OCI-LY7 (cell line): ENCODE results near the gene TAF3. TPM values are rescaled to one million over a fixed set of nuclear protein-coding genes. Genes with fewer than 3 reads are reported as not detected.

ENCODE experiments used
- BruUV-seq: library from RNA; stranded (reverse); fragments of 400-500 nt; replicated peaks from 2 replicates; lab custom pipeline; 2021; lab: Mats Ljungman, UMichigan
- CTCF ChIA-PET: fragments of 300-600 bp; sonication (Branson Sonifier 250); formaldehyde crosslinking; loops from one replicate; lab custom pipeline; 2022; ENCODE audit warnings: antibody characterized with exemption; ENCODE audit not compliant: unreplicated experiment; lab: Charles Lee
- POLR2A ChIA-PET: fragments of 300-600 bp; sonication (Branson Sonifier 250); formaldehyde crosslinking; loops from one replicate; lab custom pipeline; 2022; ENCODE audit warnings: antibody characterized with exemption; lab: Charles Lee
- DNase-seq: peaks from one replicate; pipeline ENCODE4 v3.0.0-alpha.2; 2015; ENCODE audit warnings: low spot score
- H2AFZ ChIP-seq: fragments of 200-600 bp; sonication (generic), shearing (Covaris generic); 2 replicates; pipeline ENCODE4 v1.6.1; 2014; ENCODE audit warnings: mild to moderate bottlenecking, antibody characterized with exemption, low read length, moderate library complexity
- H3K27ac ChIP-seq: fragments of 200-600 bp; sonication (generic); 2 replicates; pipeline ENCODE4 v1.5.1; 2014; ENCODE audit warnings: mixed run types, low read depth, mild to moderate bottlenecking, moderate library complexity, low read length, inconsistent platforms; ENCODE audit not compliant: poor library complexity, severe bottlenecking
- H3K36me3 ChIP-seq: fragments of 200-600 bp; sonication (generic); 2 replicates; pipeline ENCODE4 v1.6.1; 2014; ENCODE audit warnings: mild to moderate bottlenecking, antibody characterized with exemption, low read length, moderate library complexity, mixed read lengths; ENCODE audit not compliant: insufficient read depth
- H3K4me1 ChIP-seq: fragments of 200-600 bp; sonication (generic); 2 replicates; pipeline ENCODE4 v1.5.1; 2014; ENCODE audit warnings: mild to moderate bottlenecking, low read length; ENCODE audit not compliant: insufficient read depth, poor library complexity, severe bottlenecking
- H3K4me2 ChIP-seq: fragments of 200-600 bp; sonication (generic); 2 replicates; pipeline ENCODE4 v1.6.1; 2014; ENCODE audit warnings: mild to moderate bottlenecking, low read length
- H3K4me3 ChIP-seq: fragments of 200-600 bp; sonication (generic); 2 replicates; pipeline ENCODE4 v1.5.1; 2014; ENCODE audit warnings: mild to moderate bottlenecking, low read depth, low read length; ENCODE audit not compliant: poor library complexity, severe bottlenecking
- H3K79me2 ChIP-seq: fragments of 200-600 bp; sonication (generic); 2 replicates; pipeline ENCODE4 v1.6.1; 2016; ENCODE audit warnings: low read depth, mild to moderate bottlenecking, low read length, moderate library complexity, mixed read lengths; ENCODE audit not compliant: insufficient read depth
- H3K9me2 ChIP-seq: fragments of 200-600 bp; sonication (generic); 2 replicates; pipeline ENCODE4 v1.6.1; 2016; ENCODE audit warnings: mild to moderate bottlenecking, low read length, mixed read lengths; ENCODE audit not compliant: insufficient read depth
- H3K9me3 ChIP-seq: fragments of 200-600 bp; sonication (generic); 2 replicates; pipeline ENCODE4 v1.6.1; 2014; ENCODE audit warnings: mild to moderate bottlenecking, mixed run types, low read length, mixed read lengths
- H4K20me1 ChIP-seq: fragments of 200-600 bp; sonication (generic); 2 replicates; pipeline ENCODE4 v1.6.1; 2014; ENCODE audit warnings: mild to moderate bottlenecking, antibody characterized with exemption, low read length, moderate library complexity, mixed read lengths; ENCODE audit not compliant: insufficient read depth
- EZH2phosphoT487 ChIP-seq: fragments of 200-600 bp; sonication (generic); IDR thresholded peaks from 2 replicates; pipeline ENCODE4 v1.6.1; 2018; ENCODE audit warnings: low read depth, borderline replicate concordance, mild to moderate bottlenecking, mixed run types, antibody characterized with exemption, low read length, moderate library complexity, mixed read lengths
- intact Hi-C: fragments of 100-400 bp; cut with micrococcal nuclease; formaldehyde crosslinking; loops from one replicate; pipeline ENCODE4 v1.10.0; 2022; ENCODE audit not compliant: unreplicated experiment
- total RNA-seq, 2 experiments: library from RNA; depleted of rRNA in 1 of 2; stranded (reverse); fragments of >200 nt in 1 of 2; shearing (Covaris generic) in 1 of 2; gene quantifications; 2 replicates each; pipeline ENCODE4 v1.2.3, GENCODE V29; 2014 to 2022
- TF ChIP-seq, protein P1 (sequence below): fragments of 200-600 bp; sonication (generic); conservative IDR thresholded peaks from 2 replicates; pipeline ENCODE4 v1.5.1; 2014; ENCODE audit warnings: mild to moderate bottlenecking, antibody characterized with exemption, low read length, moderate library complexity, mixed read lengths

The TAF3 gene
- total RNA-seq, 2 experiments from 2014 or later = 3.8 to 11.1 TPM

DNA sequence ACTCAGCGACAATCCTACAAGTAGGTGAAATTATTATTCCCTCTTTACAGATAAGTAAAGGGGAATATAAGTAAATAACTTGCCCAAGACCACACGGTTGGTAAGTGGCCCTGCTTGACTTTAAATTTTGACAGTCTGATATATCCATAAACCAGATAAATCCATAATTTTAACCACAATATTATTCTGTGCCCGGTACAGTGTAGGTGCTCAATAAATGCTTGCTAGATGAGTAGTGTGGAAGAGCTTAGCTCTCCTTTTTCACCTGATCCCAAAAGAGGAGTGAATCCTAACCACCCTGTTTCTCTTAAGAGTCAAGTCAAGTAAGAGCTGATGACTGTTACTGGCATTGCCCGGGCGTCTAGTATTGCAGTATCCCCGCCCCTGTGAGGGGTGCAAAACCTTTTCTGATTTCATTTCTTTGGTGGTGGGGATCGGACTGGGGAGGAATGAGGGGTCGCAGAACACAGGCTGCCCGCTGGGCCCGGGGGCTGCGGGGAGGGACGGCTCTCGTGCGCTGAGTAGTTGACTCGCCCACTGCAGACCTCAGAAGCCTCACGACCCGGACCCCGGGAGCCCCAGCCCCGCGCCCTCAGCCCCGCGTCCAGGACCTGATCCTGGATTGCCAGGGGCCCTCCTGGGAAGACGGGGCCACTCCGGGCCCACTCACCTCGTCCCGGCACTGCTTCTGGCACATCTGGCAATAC lies 31.0 kb upstream of the TAF3 start:
- Histone ChIP-seq H3K4me1 (peaks cover 20% of the 10 kb centered on the region), H3K9me3 (no peaks in the 10 kb centered on the region), H4K20me1 (peaks cover 36% of the 10 kb centered on the region; the same call in 1 of the 2 replicates), H3K36me3 (peaks cover 44% of the 10 kb centered on the region), H3K4me2 (peak overlapping the region; percentile 77), H3K9me2 (no peaks in the 10 kb centered on the region), H3K27ac (no peak overlapping the region), H3K79me2 (peaks cover 96% of the 10 kb centered on the region), H3K4me3 (peak overlapping the region; percentile 79), H2AFZ (peak overlapping the region; percentile 45)
- intact Hi-C loops = no loop called here
- CTCF ChIA-PET = interaction anchor here (1.2 to 2.5 kb wide), 3 partner anchors 11 to 32 kb away, joined by 3 to 11 read pairs (median 4); partner anchors contain the start of gene TAF3
- POLR2A ChIA-PET = interaction anchor here (0.9 to 2.8 kb wide), 5 partner anchors 12 to 398 kb away, joined by 3 to 39 read pairs (median 4); partner anchors contain the start of gene TAF3
- TF ChIP-seq, protein P1, sequence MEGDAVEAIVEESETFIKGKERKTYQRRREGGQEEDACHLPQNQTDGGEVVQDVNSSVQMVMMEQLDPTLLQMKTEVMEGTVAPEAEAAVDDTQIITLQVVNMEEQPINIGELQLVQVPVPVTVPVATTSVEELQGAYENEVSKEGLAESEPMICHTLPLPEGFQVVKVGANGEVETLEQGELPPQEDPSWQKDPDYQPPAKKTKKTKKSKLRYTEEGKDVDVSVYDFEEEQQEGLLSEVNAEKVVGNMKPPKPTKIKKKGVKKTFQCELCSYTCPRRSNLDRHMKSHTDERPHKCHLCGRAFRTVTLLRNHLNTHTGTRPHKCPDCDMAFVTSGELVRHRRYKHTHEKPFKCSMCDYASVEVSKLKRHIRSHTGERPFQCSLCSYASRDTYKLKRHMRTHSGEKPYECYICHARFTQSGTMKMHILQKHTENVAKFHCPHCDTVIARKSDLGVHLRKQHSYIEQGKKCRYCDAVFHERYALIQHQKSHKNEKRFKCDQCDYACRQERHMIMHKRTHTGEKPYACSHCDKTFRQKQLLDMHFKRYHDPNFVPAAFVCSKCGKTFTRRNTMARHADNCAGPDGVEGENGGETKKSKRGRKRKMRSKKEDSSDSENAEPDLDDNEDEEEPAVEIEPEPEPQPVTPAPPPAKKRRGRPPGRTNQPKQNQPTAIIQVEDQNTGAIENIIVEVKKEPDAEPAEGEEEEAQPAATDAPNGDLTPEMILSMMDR = no peak
- no peak for TF ChIP-seq EZH2phosphoT487
- peak; percentile 18 for DNase-seq
- TSS peak; percentile 76 for BruUV-seq

DNA sequence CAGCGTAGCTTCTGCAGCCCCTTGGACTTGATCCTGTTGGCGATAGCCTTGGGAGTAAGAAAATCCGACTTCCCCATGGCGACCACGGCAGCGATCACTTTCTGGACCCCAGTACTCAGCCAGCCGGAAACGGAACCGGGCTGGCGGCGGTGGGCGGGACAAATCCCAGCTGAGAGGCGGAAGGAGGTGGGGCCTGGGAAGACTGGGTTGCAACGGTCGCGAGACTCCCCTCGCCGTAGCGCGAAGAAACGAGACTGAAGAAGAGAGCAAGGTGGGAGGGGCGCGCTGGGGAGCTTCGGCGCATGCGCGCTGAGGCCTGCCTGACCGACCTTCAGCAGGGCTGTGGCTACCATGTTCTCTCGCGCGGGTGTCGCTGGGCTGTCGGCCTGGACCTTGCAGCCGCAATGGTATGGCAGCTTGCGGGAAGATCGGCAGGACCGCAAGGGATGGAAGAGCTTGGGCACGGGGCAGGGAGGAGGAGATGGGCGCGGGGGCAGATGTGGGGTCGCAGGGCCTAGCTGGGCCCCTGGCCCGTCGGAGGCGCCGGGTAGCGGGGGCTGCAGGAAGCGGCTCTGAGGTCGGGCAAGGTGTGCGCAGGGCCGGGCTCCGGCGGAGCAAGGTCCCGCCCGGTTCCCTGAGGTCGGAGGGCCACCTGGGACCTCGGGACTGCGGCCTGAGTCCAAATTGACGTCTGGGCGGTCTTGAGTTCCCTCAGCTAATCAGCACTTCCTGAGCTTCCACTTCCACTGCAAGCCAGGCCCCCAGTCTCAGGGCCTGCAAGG lies 30.3 kb upstream of the TAF3 start, which contains the start of the genes ATP5F1C and KIN:
ATP5F1C (plus strand) TSS at position 321 of the 782 bp plus-strand sequence; CDS start at position 352, 31 bp downstream.
KIN (minus strand) TSS at position 137 of the 782 bp plus-strand sequence; CDS start at position 77, 60 bp downstream.
- no TSS peak for BruUV-seq
- Histone ChIP-seq H3K9me2 (no peaks in the 10 kb centered on the region), H3K27ac (peak within 1 kb of the TSS; percentile 35), H3K36me3 (peaks cover 44% of the 10 kb centered on the region), H3K4me1 (peaks cover 20% of the 10 kb centered on the region), H3K4me3 (peak within 1 kb of the TSS; percentile 79), H2AFZ (peak within 1 kb of the TSS; percentile 45), H3K4me2 (peak within 1 kb of the TSS; percentile 91), H3K79me2 (peaks cover 98% of the 10 kb centered on the region), H3K9me3 (no peaks in the 10 kb centered on the region), H4K20me1 (peaks cover 42% of the 10 kb centered on the region)
- TF ChIP-seq EZH2phosphoT487 = no peak
- TF ChIP-seq, protein P1 = no peak
- peak; percentile 97 for DNase-seq
- CTCF ChIA-PET = interaction anchor here (0.6 to 2.5 kb wide), 4 partner anchors 10 to 274 kb away, joined by 3 to 11 read pairs (median 4); partner anchors contain the start of gene TAF3
- intact Hi-C loops = loop anchor here (2.0 kb wide), 1 partner anchor 31 kb away; the partner anchor contains the start of gene TAF3
- POLR2A ChIA-PET = interaction anchor here (0.6 to 2.8 kb wide), 9 partner anchors 10 to 640 kb away, joined by 3 to 39 read pairs (median 3); partner anchors contain the start of gene TAF3
